Stimulated activated CD4-positive, alpha-beta T cell treated with anti-CD3 and anti-CD28 coated beads, Interleukin-2, amount 100 ng/mL, for 4 hours (primary cell): ENCODE measurements around the gene MYL7.

ENCODE experiments used
- DNase-seq: peaks from one replicate; pipeline ENCODE4 v3.0.0-alpha.2; 2020; ENCODE audit warnings: low read depth

Gene MYL7

DNA sequence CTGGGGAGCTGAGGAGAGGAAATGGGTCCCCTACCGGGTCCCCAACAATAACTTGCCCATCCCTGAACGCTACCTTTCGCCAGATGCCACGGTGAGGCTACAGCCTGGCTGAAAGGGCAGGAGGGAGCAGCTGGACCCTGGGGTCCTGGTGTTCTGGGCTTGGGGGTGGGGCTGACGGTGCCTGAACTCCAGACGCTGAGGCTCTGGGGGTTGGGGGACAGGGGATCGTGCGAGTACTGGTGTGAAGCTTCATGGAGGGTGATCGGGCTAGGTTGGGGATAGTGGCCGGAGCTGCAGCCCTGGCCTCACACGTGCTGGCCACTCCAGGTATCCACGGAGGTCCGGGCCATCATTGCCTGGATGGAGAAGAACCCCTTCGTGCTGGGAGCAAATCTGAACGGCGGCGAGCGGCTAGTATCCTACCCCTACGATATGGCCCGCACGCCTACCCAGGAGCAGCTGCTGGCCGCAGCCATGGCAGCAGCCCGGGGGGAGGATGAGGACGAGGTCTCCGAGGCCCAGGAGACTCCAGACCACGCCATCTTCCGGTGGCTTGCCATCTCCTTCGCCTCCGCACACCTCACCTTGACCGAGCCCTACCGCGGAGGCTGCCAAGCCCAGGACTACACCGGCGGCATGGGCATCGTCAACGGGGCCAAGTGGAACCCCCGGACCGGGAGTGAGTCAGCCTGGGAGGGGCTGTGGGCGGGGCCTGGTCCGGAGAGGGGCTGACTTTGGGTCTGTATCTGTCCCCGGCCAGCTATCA lies 28.7 kb downstream of the MYL7 start:
- DNase-seq, result no peak

DNA sequence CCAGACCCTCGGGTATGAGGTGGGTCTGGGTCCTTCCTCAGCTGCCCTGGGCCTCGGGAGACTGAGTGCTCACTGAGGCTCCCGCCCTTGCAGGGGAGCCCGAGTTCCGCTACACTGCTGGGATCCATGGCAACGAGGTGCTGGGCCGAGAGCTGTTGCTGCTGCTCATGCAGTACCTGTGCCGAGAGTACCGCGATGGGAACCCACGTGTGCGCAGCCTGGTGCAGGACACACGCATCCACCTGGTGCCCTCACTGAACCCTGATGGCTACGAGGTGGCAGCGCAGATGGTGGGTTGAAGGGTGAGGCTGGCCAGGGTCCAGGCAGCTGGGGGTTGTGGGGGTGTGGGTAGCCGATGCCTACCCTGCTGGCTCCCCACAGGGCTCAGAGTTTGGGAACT lies 29.4 kb downstream of the MYL7 start:
- no peak for DNase-seq

GRCh38 chr7:44110719-44111635 lies 30.2 kb downstream of the MYL7 start:
- no peak for DNase-seq

DNA sequence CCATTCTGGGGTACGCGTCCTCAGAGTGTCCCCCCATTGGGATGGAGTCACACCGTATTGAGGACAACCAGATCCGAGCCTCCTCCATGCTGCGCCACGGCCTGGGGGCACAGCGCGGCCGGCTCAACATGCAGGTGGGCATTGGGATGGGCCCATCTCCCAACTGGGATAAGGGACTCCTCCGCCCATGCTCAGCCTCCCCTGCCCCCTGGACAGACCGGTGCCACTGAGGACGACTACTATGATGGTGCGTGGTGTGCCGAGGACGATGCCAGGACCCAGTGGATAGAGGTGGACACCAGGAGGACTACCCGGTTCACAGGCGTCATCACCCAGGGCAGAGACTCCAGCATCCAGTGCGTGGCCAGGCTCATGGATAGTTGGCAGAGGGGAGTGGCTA lies 31.1 kb downstream of the MYL7 start:
- no peak for DNase-seq

DNA sequence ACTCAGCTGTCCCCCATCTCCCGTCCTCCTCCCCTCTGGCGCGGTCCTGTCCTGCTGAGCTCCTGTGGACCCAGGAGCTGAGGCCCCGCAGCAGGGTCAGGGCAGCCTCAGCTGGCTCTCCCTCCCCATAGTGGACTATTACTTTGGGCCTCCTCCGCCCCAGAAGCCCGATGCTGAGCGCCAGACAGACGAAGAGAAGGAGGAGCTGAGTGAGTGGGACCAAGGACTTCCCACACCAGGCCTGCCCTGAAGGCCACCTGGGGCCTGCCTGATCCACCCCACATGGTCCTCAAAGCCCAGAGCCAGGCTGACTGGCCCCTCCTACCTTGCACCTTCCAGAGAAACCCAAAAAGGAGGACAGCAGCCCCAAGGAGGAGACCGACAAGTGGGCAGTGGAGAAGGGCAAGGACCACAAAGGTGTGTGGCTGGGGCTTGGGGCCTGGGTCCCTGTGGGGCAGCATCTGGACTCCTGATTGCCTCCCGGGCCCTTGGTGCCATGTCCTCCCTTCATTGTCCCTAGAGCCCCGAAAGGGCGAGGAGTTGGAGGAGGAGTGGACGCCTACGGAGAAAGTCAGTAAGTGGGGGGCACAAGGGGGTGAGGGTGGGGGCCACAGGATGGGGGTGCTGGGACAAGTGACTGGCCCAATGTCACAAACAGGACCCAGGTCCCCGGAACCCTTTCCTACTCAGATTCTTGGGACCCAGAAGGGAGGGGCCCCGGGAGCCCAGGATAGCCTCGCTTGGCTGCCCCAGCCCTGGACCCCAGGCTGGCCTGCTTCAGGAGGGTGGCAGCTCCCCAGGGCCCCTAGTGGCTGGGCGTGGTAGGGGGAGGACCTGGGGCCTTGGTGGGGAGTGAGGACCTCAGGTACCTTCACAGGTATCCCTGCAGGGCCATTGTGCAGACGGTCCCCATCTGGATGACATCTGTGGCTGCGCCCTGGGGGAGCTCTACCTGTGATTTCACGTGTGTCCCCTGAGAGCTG lies 32.1 kb downstream of the MYL7 start:
- no peak for DNase-seq

- no peak for DNase-seq
These were observed 33.0 kb downstream of the MYL7 start for GRCh38 chr7:44107961-44108767.

DNA sequence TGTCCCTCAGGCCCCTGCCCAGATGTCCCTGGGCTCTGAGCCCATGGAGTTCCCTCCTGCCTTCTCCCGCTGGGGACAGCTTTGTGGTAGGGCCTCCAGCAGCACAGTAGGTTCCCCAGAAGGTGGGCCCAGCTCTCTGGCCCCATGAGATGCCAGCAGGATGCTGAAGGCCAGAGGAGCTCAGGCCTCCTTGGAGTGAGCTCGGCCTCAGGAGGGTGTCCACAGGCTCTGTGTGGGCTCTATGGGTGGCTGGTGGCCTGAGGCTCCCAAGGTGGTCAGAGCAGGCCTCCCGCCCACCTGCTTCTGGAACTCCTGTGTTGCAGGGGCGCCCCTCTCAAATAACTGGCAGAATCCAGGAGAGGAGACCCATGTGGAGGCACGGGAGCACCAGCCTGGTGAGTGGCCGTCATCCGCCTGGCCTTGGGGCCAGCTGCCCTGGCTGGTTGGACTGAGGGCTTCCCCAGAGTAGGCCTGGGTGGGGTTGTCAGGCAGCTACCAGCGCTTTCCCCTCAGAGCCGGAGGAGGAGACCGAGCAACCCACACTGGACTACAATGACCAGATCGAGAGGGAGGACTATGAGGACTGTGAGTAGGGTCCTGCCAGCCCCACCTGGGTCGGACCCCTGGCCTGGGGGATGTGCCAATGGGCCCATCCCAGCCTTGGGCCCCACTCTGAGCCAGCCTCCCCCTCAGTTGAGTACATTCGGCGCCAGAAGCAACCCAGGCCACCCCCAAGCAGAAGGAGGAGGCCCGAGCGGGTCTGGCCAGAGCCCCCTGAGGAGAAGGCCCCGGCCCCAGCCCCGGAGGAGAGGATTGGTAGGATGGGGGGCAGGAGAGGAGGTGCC lies 33.8 kb downstream of the MYL7 start:
- DNase-seq, result no peak

- no peak for DNase-seq
These were observed 34.6 kb downstream of the MYL7 start for GRCh38 chr7:44106311-44107065.

- no peak for DNase-seq
These were observed 35.3 kb downstream of the MYL7 start for GRCh38 chr7:44105832-44106231.

- no peak for DNase-seq
These were observed 36.0 kb downstream of the MYL7 start for GRCh38 chr7:44104860-44105771.

DNA sequence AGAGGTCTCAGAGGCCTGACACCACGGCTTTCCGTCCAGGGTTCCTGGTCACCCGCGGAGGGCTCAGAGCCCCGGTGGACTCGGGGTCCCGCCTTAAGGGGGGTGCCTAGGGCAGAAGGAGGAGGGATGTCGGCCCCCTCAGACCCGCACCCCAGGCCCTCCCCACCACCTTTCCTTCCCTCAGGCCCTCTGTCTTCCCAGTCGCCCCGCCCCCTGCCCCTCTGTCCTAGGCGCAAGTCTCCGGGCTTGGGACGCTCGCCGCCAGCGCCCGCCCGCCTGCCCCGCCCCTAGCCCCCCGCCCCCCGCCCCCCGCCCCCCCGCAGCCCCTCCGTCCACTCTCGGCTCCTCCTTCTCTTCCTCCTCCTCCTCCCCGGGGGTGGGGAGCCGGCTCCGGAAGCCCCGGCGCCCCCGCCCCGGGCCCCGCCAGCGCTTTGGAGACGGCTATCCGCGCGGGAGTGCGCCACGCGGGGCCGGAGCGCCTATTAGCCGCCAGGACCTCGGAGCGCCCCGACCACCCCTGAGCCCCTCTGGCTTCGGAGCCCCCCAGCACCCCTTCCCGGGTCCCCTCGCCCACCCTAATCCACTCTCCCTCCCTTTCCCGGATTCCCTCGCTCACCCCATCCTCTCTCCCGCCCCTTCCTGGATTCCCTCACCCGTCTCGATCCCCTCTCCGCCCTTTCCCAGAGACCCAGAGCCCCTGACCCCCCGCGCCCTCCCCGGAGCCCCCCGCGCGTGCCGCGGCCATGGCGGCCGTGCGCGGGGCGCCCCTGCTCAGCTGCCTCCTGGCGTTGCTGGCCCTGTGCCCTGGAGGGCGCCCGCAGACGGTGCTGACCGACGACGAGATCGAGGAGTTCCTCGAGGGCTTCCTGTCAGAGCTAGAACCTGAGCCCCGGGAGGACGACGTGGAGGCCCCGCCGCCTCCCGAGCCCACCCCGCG lies 36.9 kb downstream of the MYL7 start, which contains the start of gene AEBP1:
AEBP1 (plus strand) TSS at position 423 of the 937 bp plus-strand sequence; CDS start at position 744, 321 bp downstream.
- DNase-seq, result peak; percentile 44

DNA sequence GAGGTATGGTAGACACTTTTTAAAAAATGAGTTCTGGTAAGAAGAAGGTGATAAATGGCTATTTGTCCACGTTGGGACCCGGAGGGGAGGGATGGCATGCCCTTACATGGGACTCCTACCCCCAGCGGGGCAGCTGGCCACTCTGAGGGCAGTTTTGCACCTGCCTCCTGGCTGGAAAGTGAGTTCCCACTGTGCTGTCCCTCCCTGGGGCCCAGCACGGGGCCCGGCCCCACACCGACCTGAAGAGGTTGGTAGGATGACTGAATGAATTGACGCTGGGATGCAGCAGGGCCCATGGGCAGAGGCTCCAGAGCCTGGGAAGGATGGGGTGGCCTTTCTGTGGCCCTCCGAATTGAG lies 37.6 kb downstream of the MYL7 start:
- DNase-seq, result no peak

- no peak for DNase-seq
These were observed 38.1 kb downstream of the MYL7 start for GRCh38 chr7:44102846-44103565.

DNA sequence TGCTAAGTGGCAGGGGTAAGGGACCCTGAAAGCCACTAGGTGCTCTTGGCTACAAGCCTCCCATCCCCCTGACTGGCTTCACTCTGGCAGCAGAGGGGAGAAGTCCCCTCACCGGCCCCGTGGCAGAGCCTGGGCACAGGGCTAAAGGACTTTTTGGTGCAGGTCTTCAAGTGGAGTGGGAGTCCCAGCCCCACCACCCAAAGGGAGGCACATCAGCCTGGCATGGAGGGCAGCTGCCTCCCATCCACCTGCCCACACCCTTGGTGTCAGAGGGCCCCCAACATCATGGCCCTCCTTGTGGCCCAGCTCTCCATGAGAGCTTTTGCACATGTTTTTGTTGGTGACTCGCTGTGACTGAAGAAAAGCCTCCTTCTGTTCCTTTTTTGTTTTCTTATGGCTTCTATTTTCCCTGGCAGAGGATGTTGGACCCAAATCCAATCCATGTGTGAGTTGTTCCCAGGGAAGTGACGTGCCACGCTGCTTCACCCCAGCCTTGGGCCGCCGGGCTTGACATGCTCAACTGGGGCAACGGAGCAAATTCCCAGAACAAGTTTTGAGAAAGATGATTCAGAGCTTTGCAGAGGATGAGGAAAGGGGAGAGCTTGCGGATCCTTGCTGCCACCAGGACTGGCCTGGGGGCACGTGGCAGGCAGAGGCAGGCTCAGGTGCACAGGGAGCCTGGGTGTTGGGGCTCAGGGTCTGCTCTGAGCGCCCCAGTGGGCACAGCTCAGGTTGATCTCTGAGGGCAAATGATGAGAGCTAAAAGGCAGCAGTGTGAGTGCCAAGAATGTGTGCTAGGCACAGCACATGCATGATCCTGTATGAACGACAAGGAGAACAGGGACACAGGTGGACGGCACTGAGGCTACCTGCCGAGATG lies 38.9 kb downstream of the MYL7 start:
- DNase-seq, result no peak

- DNase-seq, result no peak
These were observed 39.7 kb downstream of the MYL7 start for GRCh38 chr7:44101303-44101965.
